Measurements from ENCODE around the gene PLPPR1. TPM values are rescaled to one million over a fixed set of nuclear protein-coding genes. Genes with fewer than 3 reads are reported as not detected.

The PLPPR1 gene
- total RNA-seq, 1 donor from 2014 or later: not detected

GRCh38 chr9:101220341-101220740, 191.8 kb downstream of the PLPPR1 start:
- DNase-seq (ENCODE audit: extremely low spot score, unreplicated experiment): no peak

DNA sequence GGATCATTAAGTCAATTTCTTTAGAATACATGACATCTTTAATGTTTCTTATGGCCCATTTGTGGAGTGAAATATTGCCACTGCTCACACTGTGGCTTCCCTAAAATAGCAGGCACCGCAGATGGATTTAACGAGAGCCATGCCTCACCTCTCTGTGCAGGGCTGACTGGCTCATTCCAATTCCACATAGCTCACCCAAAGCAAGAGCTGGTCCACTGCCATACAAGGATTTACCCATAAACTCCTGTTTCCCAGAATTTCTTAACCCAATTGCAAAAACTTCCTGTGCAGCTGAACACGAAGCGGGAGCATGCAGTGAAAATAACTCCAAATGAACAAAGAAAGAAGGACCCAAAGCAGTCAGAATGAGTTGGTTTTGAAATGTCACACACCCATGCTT, 196.7 kb downstream of the PLPPR1 start:
- H3K4me1 Mint-ChIP-seq (ENCODE audit: unreplicated experiment): no peaks in the 10 kb centered on the region
- no peaks in the 10 kb centered on the region for H3K27me3 Mint-ChIP-seq (ENCODE audit: unreplicated experiment)
- H3K27ac Mint-ChIP-seq (ENCODE audit: unreplicated experiment): no peak overlapping the region
- TF ChIP-seq, protein P1, sequence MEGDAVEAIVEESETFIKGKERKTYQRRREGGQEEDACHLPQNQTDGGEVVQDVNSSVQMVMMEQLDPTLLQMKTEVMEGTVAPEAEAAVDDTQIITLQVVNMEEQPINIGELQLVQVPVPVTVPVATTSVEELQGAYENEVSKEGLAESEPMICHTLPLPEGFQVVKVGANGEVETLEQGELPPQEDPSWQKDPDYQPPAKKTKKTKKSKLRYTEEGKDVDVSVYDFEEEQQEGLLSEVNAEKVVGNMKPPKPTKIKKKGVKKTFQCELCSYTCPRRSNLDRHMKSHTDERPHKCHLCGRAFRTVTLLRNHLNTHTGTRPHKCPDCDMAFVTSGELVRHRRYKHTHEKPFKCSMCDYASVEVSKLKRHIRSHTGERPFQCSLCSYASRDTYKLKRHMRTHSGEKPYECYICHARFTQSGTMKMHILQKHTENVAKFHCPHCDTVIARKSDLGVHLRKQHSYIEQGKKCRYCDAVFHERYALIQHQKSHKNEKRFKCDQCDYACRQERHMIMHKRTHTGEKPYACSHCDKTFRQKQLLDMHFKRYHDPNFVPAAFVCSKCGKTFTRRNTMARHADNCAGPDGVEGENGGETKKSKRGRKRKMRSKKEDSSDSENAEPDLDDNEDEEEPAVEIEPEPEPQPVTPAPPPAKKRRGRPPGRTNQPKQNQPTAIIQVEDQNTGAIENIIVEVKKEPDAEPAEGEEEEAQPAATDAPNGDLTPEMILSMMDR (IDR thresholded peaks at IDR 0.05): no peak
- H3K9me3 Mint-ChIP-seq (ENCODE audit: unreplicated experiment): no peaks in the 10 kb centered on the region
- H3K36me3 Mint-ChIP-seq (ENCODE audit: unreplicated experiment): no peaks in the 10 kb centered on the region
- no peak overlapping the region for H3K4me3 Mint-ChIP-seq (ENCODE audit: unreplicated experiment)
- DNase-seq (ENCODE audit: extremely low spot score, unreplicated experiment): no peak

More at GRCh38 chr9:101220341-101220740, 191.8 kb downstream of the PLPPR1 start:
- TF ChIP-seq, protein P1 (IDR thresholded peaks at IDR 0.05): no peak
- Mint-ChIP-seq H3K4me3 (ENCODE audit: unreplicated experiment) (no peak overlapping the region), H3K27ac (ENCODE audit: unreplicated experiment) (no peak overlapping the region), H3K9me3 (ENCODE audit: unreplicated experiment) (no peaks in the 10 kb centered on the region), H3K27me3 (ENCODE audit: unreplicated experiment) (peaks cover 5% of the 10 kb centered on the region), H3K36me3 (ENCODE audit: unreplicated experiment) (no peaks in the 10 kb centered on the region), H3K4me1 (ENCODE audit: unreplicated experiment) (no peaks in the 10 kb centered on the region)

- Mint-ChIP-seq H3K27me3 (ENCODE audit: unreplicated experiment) (no peaks in the 10 kb centered on the region), H3K4me3 (ENCODE audit: unreplicated experiment) (no peak overlapping the region), H3K27ac (ENCODE audit: unreplicated experiment) (no peak overlapping the region), H3K4me1 (ENCODE audit: unreplicated experiment) (no peaks in the 10 kb centered on the region), H3K36me3 (ENCODE audit: unreplicated experiment) (no peaks in the 10 kb centered on the region), H3K9me3 (ENCODE audit: unreplicated experiment) (no peaks in the 10 kb centered on the region)
- TF ChIP-seq, protein P1 (IDR thresholded peaks at IDR 0.05): no peak
- no peak for DNase-seq (ENCODE audit: extremely low spot score, unreplicated experiment)
Measured at GRCh38 chr9:101226161-101226560, 197.6 kb downstream of the PLPPR1 start.

DNA sequence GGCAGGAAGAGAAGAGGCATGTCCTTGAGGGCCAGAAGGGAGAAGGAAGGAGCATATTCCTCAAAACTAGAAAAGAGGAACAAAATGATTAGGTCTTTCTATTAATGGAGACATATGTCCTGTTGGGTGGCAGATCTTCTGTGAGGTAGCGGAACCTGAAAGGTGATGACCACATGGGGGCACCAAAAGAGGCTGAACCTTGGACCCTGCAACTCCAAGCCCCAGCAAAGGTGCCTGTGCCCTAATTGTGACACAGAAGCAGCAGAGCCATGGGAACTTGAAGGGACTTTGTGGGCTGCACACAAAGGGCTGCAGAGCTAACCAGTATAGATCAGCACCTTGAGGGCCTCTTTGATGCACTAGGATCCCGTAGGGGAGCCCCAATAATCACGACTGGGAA, 198.3 kb downstream of the PLPPR1 start:
- H3K9me3 Mint-ChIP-seq (ENCODE audit: unreplicated experiment): no peaks in the 10 kb centered on the region
- TF ChIP-seq, protein P1 (IDR thresholded peaks at IDR 0.05): no peak
- H3K36me3 Mint-ChIP-seq (ENCODE audit: unreplicated experiment): no peaks in the 10 kb centered on the region
- no peak overlapping the region for H3K27ac Mint-ChIP-seq (ENCODE audit: unreplicated experiment)
- H3K27me3 Mint-ChIP-seq (ENCODE audit: unreplicated experiment): peaks cover 1% of the 10 kb centered on the region
- no peaks in the 10 kb centered on the region for H3K4me1 Mint-ChIP-seq (ENCODE audit: unreplicated experiment)
- no peak overlapping the region for H3K4me3 Mint-ChIP-seq (ENCODE audit: unreplicated experiment)
- DNase-seq (ENCODE audit: extremely low spot score, unreplicated experiment): no peak

DNA sequence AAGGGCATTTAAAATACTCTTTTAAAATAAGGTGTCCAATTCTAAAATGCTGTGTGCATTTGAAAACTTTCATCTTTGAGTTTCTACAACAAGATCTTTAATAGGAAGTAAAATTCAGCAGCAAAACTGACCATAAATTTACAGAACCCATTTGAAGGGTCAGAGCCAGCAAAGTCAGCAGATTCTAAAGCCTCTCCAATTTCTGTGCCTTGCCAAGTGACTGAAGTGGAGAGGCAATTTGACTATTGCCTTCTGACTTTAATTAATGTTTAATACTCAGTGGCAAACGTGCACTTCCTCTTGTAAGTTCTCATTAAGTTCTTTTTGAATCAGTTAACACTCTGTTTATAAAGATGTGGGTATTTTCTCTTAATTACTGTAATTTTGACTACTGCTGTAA, 201.1 kb downstream of the PLPPR1 start:
- Mint-ChIP-seq H3K27me3 (ENCODE audit: unreplicated experiment) (peaks cover 7% of the 10 kb centered on the region), H3K36me3 (ENCODE audit: unreplicated experiment) (no peaks in the 10 kb centered on the region), H3K9me3 (ENCODE audit: unreplicated experiment) (no peaks in the 10 kb centered on the region), H3K4me1 (ENCODE audit: unreplicated experiment) (no peaks in the 10 kb centered on the region), H3K4me3 (ENCODE audit: unreplicated experiment) (no peak overlapping the region), H3K27ac (ENCODE audit: unreplicated experiment) (no peak overlapping the region)
- TF ChIP-seq, protein P1 (IDR thresholded peaks at IDR 0.05): no peak
- no peak for DNase-seq (ENCODE audit: extremely low spot score, unreplicated experiment)
